SU-DHL-6 (cell line): ENCODE data around the gene STX5.

ENCODE experiments used
- EZH2phosphoT487 ChIP-seq: fragments of 200-600 bp; sonication (generic), shearing (Covaris generic); conservative IDR thresholded peaks from 2 replicates; pipeline ENCODE4 v1.6.1; 2018; ENCODE audit warnings: mild to moderate bottlenecking, antibody characterized with exemption, low read length, moderate library complexity, mixed read lengths
- TF ChIP-seq, protein P1 (sequence below): fragments of 200-600 bp; sonication (generic); IDR thresholded peaks from one replicate; pipeline ENCODE4 v1.5.1; 2017; ENCODE audit warnings: antibody characterized with exemption, mild to moderate bottlenecking, low read length, moderate library complexity; ENCODE audit not compliant: insufficient read depth, poor library complexity, severe bottlenecking

DNA sequence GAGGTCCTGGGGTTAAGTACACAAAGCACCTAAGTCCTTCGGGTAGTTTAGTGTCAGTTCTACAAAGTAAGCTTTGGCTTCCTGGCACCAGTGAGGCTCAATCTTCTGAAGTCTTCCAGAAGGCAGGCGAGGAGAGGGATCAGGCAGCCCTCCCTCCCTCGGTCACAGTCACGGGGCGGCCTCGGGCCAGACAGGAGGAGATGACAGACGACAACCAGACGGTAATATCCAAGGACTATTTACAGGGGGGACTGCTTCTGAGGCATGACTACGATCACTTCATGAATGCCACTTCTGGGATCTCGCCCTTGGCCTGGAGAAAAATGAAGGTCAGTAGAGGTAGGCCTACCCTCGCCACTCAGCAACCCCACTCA lies 39.7 kb downstream of the STX5 start:
- TF ChIP-seq, protein P1, sequence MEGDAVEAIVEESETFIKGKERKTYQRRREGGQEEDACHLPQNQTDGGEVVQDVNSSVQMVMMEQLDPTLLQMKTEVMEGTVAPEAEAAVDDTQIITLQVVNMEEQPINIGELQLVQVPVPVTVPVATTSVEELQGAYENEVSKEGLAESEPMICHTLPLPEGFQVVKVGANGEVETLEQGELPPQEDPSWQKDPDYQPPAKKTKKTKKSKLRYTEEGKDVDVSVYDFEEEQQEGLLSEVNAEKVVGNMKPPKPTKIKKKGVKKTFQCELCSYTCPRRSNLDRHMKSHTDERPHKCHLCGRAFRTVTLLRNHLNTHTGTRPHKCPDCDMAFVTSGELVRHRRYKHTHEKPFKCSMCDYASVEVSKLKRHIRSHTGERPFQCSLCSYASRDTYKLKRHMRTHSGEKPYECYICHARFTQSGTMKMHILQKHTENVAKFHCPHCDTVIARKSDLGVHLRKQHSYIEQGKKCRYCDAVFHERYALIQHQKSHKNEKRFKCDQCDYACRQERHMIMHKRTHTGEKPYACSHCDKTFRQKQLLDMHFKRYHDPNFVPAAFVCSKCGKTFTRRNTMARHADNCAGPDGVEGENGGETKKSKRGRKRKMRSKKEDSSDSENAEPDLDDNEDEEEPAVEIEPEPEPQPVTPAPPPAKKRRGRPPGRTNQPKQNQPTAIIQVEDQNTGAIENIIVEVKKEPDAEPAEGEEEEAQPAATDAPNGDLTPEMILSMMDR = no peak
- TF ChIP-seq EZH2phosphoT487 = no peak
